ENCODE results near the gene BMERB1.

DNA sequence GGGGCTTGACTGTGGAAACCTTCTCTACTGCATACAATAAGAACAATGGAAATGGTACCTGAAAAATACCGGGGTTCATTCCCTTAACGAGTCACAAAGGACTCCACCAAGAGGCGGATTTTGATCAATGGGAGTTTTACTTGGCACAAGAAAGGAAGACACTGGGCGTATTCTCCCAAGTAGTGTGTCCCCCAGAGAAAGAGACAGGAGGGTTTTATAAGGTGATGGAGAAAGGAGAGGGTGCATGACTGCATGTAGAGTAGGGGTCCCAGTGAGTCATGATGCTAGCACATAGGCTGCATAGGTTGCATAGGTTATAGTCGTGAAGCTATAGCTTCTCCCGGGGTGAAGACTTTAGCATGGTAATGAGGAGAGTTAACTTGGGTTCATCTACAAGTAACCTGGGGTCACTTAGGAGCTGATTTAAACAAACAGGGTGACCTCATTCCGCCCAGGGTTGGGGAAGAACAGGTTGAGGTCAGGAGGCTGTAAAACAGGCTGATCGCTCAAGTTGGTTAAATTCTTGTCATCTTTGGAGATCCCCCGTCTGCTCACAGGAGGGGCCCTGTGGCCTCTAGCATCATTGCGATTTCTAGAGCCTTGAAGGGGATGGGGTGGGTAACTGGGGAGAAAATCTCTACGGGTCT lies 37.3 kb upstream of the BMERB1 start:
- TF ChIP-seq NELFE (IDR thresholded peaks at IDR 0.05; ENCODE audit: insufficient read depth, insufficient read length) (no peak), ARNT (IDR thresholded peaks at IDR 0.05) (no peak), TCF7L2 (IDR thresholded peaks at IDR 0.05; ENCODE audit: low read depth, low read length) (no peak), ETV6 (IDR thresholded peaks at IDR 0.05; ENCODE audit: borderline replicate concordance in 1 of 2, low read depth in 2 of 2, low read length in 1 of 2) (no peak), ETV6 (CRISPR knock-in tag; IDR thresholded peaks at IDR 0.05; ENCODE audit: borderline replicate concordance) (no peak)
- TF ChIP-seq, protein P1, sequence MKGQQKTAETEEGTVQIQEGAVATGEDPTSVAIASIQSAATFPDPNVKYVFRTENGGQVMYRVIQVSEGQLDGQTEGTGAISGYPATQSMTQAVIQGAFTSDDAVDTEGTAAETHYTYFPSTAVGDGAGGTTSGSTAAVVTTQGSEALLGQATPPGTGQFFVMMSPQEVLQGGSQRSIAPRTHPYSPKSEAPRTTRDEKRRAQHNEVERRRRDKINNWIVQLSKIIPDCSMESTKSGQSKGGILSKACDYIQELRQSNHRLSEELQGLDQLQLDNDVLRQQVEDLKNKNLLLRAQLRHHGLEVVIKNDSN (CRISPR knock-in tag; IDR thresholded peaks at IDR 0.05), result no peak

Data from K562 (cell line).